K562 (cell line): ENCODE measurements around the gene UNC45A. TPM values are rescaled to one million over a fixed set of nuclear protein-coding genes. Genes with fewer than 3 reads are reported as not detected.

Source experiments
- ARNT ChIP-seq, 2 experiments: fragments of 450-650 bp; IDR thresholded peaks; 2 replicates each; pipeline ENCODE4 v1.6.1; 2016; ENCODE audit warnings: mild to moderate bottlenecking in 1 of 2
- BCOR ChIP-seq: fragments of 450-650 bp; IDR thresholded peaks from 2 replicates; pipeline ENCODE4 v1.6.1; 2016
- DIDO1 ChIP-seq: fragments of 450-650 bp; IDR thresholded peaks from 2 replicates; pipeline ENCODE4 v1.6.1; 2016; ENCODE audit warnings: low read depth, missing biosample characterization, missing genetic modification characterization
- DNMT1 ChIP-seq: fragments of 450-650 bp; IDR thresholded peaks from 2 replicates; pipeline ENCODE4 v1.6.1; 2016; ENCODE audit warnings: antibody characterized with exemption, mild to moderate bottlenecking
- E2F8 ChIP-seq: fragments of 450-650 bp; IDR thresholded peaks from 2 replicates; pipeline ENCODE4 v1.7.1; 2018; ENCODE audit warnings: mild to moderate bottlenecking, low read depth; ENCODE audit not compliant: partially characterized antibody
- EP300 ChIP-seq: IDR thresholded peaks from 2 replicates; pipeline ENCODE4 v1.6.1; 2012; ENCODE audit warnings: low read length, improper control_type of control experiment
- ETV1 ChIP-seq: fragments of 450-650 bp; conservative IDR thresholded peaks from 2 replicates; pipeline ENCODE4 v1.6.1; 2016; ENCODE audit warnings: missing genetic modification characterization, control low read depth, low read depth, missing compliant biosample characterization
- FUS ChIP-seq: fragments of 200-400 bp; formaldehyde crosslinking; optimal IDR thresholded peaks from 2 replicates; pipeline ENCODE3; 2017; ENCODE audit warnings: low read depth, low read length
- HDAC6 ChIP-seq: IDR thresholded peaks from 2 replicates; pipeline ENCODE4 v1.6.1; 2012; ENCODE audit warnings: low read depth, mild to moderate bottlenecking, control low read depth, inconsistent platforms, low read length, moderate library complexity
- MED1 ChIP-seq: sonication (generic); formaldehyde crosslinking; IDR thresholded peaks from 2 replicates; pipeline ENCODE4 v1.8.1; 2023; ENCODE audit warnings: missing genetic modification reagents, borderline replicate concordance
- MYNN ChIP-seq, 2 experiments: sonication (generic); formaldehyde crosslinking in 1 of 2; IDR thresholded peaks; 2 replicates each; pipeline versions ENCODE4 v1.5.0 to v1.6.1; 2016 to 2020; ENCODE audit warnings: antibody characterized with exemption in 1 of 2, missing genetic modification reagents in 1 of 2
- NR3C1 ChIP-seq: sonication (generic); formaldehyde crosslinking; IDR thresholded peaks from 2 replicates; pipeline ENCODE4 v1.8.1; 2022; ENCODE audit warnings: missing genetic modification reagents
- POLR2G ChIP-seq: fragments of 200-400 bp; formaldehyde crosslinking; IDR thresholded peaks from 2 replicates; pipeline ENCODE4 v1.6.1; 2017; ENCODE audit warnings: low read depth, mild to moderate bottlenecking, antibody characterized with exemption, low read length, moderate library complexity
- RBM14 ChIP-seq: fragments of 200-400 bp; formaldehyde crosslinking; IDR thresholded peaks from 2 replicates; pipeline ENCODE4 v1.6.1; 2018; ENCODE audit warnings: low read depth, mild to moderate bottlenecking, low read length, moderate library complexity, borderline replicate concordance; ENCODE audit not compliant: insufficient read depth
- RUNX1 ChIP-seq: sonication (generic); IDR thresholded peaks from 2 replicates; pipeline ENCODE4 v1.6.1; 2016; ENCODE audit warnings: antibody characterized with exemption, low read depth
- STAT6 ChIP-seq: sonication (generic); formaldehyde crosslinking; IDR thresholded peaks from 2 replicates; pipeline ENCODE4 v1.8.1; 2023; ENCODE audit warnings: mild to moderate bottlenecking, missing genetic modification reagents
- TCF15 ChIP-seq: fragments of 250-450 bp; sonication (Bioruptor Pico); IDR thresholded peaks from 2 replicates; pipeline ENCODE4 v1.8.0; 2022; ENCODE audit warnings: moderate library complexity, mild to moderate bottlenecking, inconsistent platforms
- TFE3 ChIP-seq: fragments of 450-650 bp; formaldehyde crosslinking; IDR thresholded peaks from 2 replicates; pipeline ENCODE4 v1.4.0; 2020; ENCODE audit warnings: mild to moderate bottlenecking, mixed read lengths
- ZBTB8A ChIP-seq: fragments of 450-650 bp; IDR thresholded peaks from 2 replicates; pipeline ENCODE4 v1.6.1; 2018; ENCODE audit warnings: mild to moderate bottlenecking, moderate library complexity; ENCODE audit not compliant: partially characterized antibody
- ZNF23 ChIP-seq: fragments of 250-450 bp; sonication (Bioruptor Pico); IDR thresholded peaks from 2 replicates; pipeline ENCODE4 v1.4.0; 2020; ENCODE audit warnings: mild to moderate bottlenecking
- ZNF589 ChIP-seq: fragments of 200-800 bp; sonication (Bioruptor generic); IDR thresholded peaks from 2 replicates; pipeline ENCODE4 v1.6.1; 2016; ENCODE audit warnings: low read depth, missing genetic modification characterization, missing compliant biosample characterization
- polyA plus RNA-seq, 8 experiments: library from polyadenylated mRNA; depleted of rRNA in 4 of 8; stranded (reverse) in 5 of 8; unstranded in 3 of 8; fragments of >200 nt; fragmentation: Nextera tagmentation in 2 of 8; fragmentation: Illumina TruSeq in 1 of 8; extraction: Ambion mirVana in 2 of 8; extraction: Trizol in 1 of 8; gene quantifications; 2 replicates each; pipeline versions ENCODE4 v1.2.1 to v1.2.3, GENCODE V29; 2011 to 2014; ENCODE audit warnings: inconsistent platforms in 1 of 8, missing spikeins in 1 of 8
- total RNA-seq, 7 experiments: library from RNA; depleted of rRNA in 6 of 7; stranded (reverse); fragments of >200 nt in 6 of 7; fragmentation: Illumina TruSeq in 2 of 7; extraction: Trizol in 2 of 7; gene quantifications; 2 replicates each; pipeline versions ENCODE4 v1.2.1 to v1.2.3, GENCODE V29; 2011 to 2021; ENCODE audit warnings: low replicate concordance in 1 of 7

UNC45A gene
- total and polyA plus RNA-seq, 9 of the 15 experiments (the other 6 are each of a cell fraction or from before 2014, with no cell fraction given) = 22.4 to 79.3 (median 43.7) TPM

- no peak for TF ChIP-seq ARNT (IDR thresholded peaks at IDR 0.05)
- peak; percentile 93 for TF ChIP-seq POLR2G
- no peak; the same call in 1 of the 2 replicates for TF ChIP-seq RUNX1
- no peak for TF ChIP-seq ZBTB8A
- TF ChIP-seq NR3C1 (CRISPR knock-in tag) = no peak
- no peak for TF ChIP-seq DNMT1
- no peak for TF ChIP-seq DIDO1 (tag)
- TF ChIP-seq STAT6 = peak; percentile 88; the same call in 1 of the 2 replicates
- 0 out of 2 replicates have a peak, but pooled peaks have one; percentile 87 for TF ChIP-seq RBM14
- TF ChIP-seq ZNF589 (CRISPR knock-in tag) = peak; percentile 77; the same call in 1 of the 2 replicates
- TF ChIP-seq ETV1 (tag) = no peak
- TF ChIP-seq EP300 = no peak
- peak; percentile 80 for TF ChIP-seq E2F8
- no peak for TF ChIP-seq MYNN (IDR thresholded peaks at IDR 0.05)
- no peak for TF ChIP-seq MYNN (CRISPR knock-in tag; IDR thresholded peaks at IDR 0.05)
- TF ChIP-seq BCOR = no peak
- no peak for TF ChIP-seq MED1 (CRISPR knock-in tag)
- peak; percentile 62 for TF ChIP-seq FUS
- TF ChIP-seq TFE3 (CRISPR knock-in tag) = no peak
- no peak for TF ChIP-seq TCF15 (CRISPR knock-in tag)
- no peak for TF ChIP-seq ZNF23 (CRISPR knock-in tag)
- no peak for TF ChIP-seq HDAC6
These were observed 59.6 kb downstream of the UNC45A start, which contains the start of gene PRC1 (continued) for GRCh38 chr15:90994417-90995311.
